HG03066 (cell line): Measurements from ENCODE around the gene TPP2.

ENCODE experiments used
- ATAC-seq: cut with Tn5 transposase; IDR thresholded peaks from one replicate; pipeline ENCODE4 v1.9.1; 2021; ENCODE audit warnings: low read depth; ENCODE audit not compliant: unreplicated experiment

TPP2 gene

DNA sequence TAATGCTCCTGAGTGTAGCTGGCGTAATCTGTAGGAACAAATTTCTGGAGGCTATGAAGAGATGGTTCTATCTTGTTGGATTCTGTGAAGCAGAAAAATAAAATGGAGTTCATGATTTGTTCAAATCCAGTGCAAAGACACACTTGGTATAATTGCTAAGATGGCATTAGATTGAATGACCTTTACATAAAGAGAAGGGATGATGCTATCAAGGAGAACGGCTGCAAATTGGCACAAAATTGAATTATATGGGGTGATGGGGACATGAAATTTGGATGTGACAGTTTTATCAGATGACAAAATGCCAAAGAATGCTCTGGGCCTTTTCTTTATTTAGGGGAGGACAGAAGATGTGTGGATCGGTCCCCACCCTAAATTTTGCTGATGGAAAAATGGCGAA, 94.1 kb downstream of the TPP2 start:
- no peak for ATAC-seq

- no peak for ATAC-seq
Observed at GRCh38 chr13:102692491-102692826, 95.7 kb downstream of the TPP2 start.

GRCh38 chr13:102693250-102693649, 96.5 kb downstream of the TPP2 start:
- ATAC-seq, result no peak

GRCh38 chr13:102693776-102694175, 97.0 kb downstream of the TPP2 start:
- ATAC-seq, result no peak

- ATAC-seq, result no peak
Observed at GRCh38 chr13:102694937-102695336, 98.2 kb downstream of the TPP2 start, which contains the start of gene METTL21C. Gene METTL21C, minus strand, starts transcription at chr13:102695044. Its CDS starts 546 bp downstream, at chr13:102694498.

GRCh38 chr13:102696465-102696864, 99.7 kb downstream of the TPP2 start:
- no peak for ATAC-seq

- ATAC-seq, result no peak
Observed at GRCh38 chr13:102697264-102697663, 100.5 kb downstream of the TPP2 start.

- no peak for ATAC-seq
Observed at GRCh38 chr13:102697929-102698648, 101.3 kb downstream of the TPP2 start.

- ATAC-seq, result no peak
Observed at GRCh38 chr13:102698649-102698980, 101.8 kb downstream of the TPP2 start.

- no peak for ATAC-seq
Observed at GRCh38 chr13:102699504-102699903, 102.7 kb downstream of the TPP2 start.

GRCh38 chr13:102700088-102701031, 103.6 kb downstream of the TPP2 start:
- no peak for ATAC-seq

GRCh38 chr13:102701331-102701730, 104.5 kb downstream of the TPP2 start:
- ATAC-seq, result no peak

DNA sequence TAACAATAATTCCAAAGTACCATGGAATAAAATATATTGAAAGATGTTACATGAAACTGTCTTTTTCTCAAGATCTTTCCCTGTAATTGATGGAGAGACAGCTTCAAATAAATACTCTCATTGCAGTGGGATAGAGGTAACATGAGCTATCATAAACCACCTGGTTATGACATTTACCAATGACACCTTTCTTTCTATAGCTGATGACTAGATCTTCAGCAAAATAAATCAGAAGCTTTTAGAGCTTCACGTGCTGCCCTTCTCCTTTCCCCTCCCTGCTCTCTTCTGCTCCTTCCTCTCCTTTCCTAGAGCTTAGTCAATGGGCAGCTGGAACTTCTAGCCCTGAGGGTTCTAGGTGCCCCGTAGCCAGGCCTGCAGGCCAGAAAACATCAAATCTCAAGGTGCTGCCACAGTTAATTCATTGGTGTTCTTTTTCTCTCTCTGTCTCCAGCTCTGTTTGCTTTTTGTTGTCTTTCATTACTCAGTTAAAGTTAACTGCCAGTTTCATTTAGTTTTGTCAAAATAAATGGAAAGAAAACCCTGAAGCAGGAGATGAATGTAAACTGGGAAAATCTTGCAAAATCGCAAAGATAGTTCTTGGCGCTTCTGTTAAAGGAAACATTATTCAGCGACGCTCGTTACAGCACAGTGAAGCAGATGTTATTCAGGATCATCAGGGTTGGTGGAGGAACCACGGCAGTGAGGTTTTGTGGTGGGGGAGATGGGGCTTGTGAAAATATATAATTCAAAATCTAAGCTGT, 106.4 kb downstream of the TPP2 start:
- no peak for ATAC-seq

DNA sequence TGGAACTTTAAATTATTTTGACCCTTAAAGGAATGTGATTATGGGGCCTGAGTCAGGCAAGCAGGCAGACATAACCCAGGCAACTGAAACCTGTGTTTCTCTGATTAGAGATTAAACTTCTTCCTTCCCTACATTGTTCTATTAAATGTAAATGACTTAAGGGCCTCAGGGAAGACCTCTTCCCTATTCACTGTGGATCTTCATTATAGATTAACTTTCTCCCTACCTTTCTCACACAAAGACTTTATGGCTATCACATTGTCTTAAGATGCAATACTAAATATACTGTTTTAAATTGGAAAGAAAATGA, 106.9 kb downstream of the TPP2 start:
- no peak for ATAC-seq

DNA sequence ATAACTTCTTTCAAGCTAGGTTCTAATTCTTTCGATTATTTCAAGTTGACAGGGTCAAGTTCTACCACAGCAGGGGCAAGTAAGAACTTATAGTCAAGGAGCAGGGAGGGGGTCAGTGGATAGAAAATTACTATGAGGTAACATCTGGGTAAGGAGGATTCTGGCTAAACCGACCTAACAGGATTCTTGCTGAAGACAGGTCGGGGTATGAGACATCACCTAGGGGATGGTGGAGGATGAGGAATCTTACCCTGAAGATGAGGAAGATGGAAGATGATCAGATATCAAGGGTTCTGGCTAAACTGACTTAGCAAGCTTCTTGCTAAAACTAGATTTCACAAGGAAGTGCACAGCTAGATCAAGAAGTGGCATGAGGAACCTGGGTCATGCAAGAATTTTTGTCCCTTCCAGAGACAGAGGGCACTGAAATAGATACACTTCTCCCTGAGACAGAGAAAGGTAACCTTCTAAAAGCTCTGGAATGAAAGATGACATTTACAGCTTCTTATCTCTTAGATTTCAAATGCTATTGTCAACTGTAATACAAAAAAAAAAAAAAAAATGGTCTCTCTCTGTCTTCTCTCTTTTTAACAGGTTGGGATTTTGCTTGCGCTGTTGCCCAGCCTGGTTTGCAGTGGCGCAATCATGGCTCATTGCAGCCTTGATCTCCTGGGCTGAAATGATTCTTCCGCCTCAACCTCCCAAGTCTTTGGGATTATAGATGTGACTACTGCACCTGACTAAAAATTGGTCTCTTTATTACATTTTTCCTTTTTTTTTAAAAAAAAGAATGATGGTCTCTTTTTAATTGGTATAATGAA, 107.7 kb downstream of the TPP2 start:
- no peak for ATAC-seq

- ATAC-seq, result no peak
Observed at GRCh38 chr13:102707467-102707866, 110.7 kb downstream of the TPP2 start.

- ATAC-seq, result no peak
Observed at GRCh38 chr13:102708211-102708610, 111.4 kb downstream of the TPP2 start.

DNA sequence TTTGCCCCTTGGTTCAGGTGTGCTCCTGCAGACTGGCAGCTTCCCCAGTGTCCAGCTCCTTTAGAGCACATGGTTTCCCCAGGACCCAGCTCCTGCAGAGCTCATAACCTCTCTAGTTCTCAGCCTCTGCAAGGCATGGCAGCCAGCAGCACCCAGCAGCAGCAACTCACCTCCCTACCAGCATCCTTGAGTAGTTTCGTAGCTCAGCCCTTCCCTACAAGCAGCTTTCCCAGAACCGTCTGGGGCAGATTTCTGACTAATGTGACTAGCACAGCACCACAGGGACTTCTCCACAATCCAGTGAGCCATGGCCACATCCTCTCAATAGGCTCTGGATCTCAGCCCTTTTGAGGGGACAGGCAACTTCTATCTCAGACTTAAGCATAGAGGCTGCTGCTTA, 112.2 kb downstream of the TPP2 start:
- no peak for ATAC-seq

DNA sequence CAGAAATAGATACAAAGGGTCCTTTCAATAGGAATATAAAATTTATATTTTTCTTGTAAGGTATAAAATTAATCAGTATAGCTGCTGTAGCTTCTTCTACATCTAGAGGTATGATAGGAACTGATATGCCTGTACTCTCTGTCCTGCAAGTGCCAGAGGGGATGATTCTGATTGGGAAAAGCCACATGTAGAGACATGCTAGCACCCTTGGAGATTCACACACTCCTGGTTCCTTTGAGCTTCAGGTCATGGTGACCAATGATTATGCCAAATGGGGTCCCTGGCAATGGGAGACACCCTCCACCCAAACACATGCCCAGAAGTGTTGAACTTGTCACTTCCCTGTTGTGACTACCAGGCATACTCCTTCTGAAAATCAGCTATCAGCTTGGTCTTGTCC, 112.8 kb downstream of the TPP2 start:
- no peak for ATAC-seq

- no peak for ATAC-seq
Observed at GRCh38 chr13:102710261-102710679, 113.5 kb downstream of the TPP2 start.
